ENCODE data around the gene PIK3R4. TPM values are rescaled to one million over a fixed set of nuclear protein-coding genes. Genes with fewer than 3 reads are reported as not detected.
A peak's percentile ranks its signal among the peaks of the same experiment; 100 is the strongest.

PIK3R4 gene
- total RNA-seq, 1 donor from 2014 or later = 21.9 TPM

DNA sequence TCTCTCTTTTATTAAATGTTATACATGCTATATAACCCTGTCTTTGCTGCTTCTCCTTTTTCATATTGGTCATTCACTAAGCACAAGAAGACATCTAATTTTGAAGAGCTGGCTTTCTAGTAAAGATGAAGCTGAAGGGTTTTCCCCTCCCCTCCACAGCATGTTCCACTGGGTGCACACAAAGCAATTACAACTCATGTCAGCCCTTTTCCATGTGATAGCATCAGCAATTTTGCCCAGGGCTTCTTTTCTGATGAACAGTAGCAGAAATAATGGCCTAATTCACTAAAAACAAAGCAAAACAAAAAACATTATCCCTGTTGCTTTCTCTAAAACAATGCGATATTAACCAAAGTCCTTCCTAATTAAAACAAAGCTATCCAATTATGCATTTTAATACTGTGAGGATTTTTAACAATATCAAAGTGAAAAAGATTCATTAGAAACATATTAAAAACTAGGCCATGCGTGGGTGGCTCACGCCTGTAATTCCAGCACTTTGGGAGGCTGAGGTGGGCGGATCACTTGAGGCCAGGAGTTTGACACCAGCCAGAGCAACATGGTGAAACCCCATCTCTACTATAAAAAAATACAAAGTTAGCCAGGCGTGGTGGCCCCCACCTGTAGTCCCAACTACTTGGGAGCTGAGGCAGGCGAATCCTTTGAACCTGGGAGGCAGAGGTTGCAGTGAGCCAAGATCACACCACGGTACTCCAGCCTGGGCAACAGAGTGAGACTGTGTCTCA lies 12.2 kb upstream of the PIK3R4 start:
- DNase-seq (ENCODE audit: extremely low spot score, unreplicated experiment) = no peak
- Mint-ChIP-seq H3K9me3 (ENCODE audit: unreplicated experiment) (no peaks in the 10 kb centered on the region), H3K27ac (ENCODE audit: unreplicated experiment) (no peak overlapping the region), H3K27me3 (ENCODE audit: unreplicated experiment) (no peaks in the 10 kb centered on the region), H3K36me3 (ENCODE audit: unreplicated experiment) (no peaks in the 10 kb centered on the region), H3K4me3 (ENCODE audit: unreplicated experiment) (no peak overlapping the region), H3K4me1 (ENCODE audit: unreplicated experiment) (no peaks in the 10 kb centered on the region)
- TF ChIP-seq, protein P1, sequence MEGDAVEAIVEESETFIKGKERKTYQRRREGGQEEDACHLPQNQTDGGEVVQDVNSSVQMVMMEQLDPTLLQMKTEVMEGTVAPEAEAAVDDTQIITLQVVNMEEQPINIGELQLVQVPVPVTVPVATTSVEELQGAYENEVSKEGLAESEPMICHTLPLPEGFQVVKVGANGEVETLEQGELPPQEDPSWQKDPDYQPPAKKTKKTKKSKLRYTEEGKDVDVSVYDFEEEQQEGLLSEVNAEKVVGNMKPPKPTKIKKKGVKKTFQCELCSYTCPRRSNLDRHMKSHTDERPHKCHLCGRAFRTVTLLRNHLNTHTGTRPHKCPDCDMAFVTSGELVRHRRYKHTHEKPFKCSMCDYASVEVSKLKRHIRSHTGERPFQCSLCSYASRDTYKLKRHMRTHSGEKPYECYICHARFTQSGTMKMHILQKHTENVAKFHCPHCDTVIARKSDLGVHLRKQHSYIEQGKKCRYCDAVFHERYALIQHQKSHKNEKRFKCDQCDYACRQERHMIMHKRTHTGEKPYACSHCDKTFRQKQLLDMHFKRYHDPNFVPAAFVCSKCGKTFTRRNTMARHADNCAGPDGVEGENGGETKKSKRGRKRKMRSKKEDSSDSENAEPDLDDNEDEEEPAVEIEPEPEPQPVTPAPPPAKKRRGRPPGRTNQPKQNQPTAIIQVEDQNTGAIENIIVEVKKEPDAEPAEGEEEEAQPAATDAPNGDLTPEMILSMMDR (IDR thresholded peaks at IDR 0.05) = no peak

DNA sequence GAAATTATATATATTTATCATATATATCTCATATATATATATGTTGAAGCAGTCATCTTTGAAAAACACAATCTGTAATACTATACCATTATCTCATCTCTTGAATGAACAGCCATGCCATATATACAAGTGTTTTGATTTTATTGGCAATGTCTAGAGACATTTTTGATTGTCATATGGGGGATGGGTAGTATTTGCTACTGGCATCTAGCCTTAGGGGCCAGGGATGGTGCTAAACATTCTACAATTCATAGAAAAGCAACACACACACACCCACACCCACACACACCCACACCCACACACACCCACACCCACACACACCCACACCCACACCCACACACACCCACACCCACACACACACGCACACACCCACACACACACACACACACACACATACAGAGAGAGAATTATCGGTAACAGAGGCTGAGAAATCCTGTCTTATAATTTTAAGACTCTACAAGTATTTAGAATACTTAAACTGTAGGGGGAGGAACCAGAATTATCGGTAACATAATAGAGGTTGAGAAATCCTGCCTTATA lies 11.1 kb upstream of the PIK3R4 start:
- TF ChIP-seq, protein P1 (IDR thresholded peaks at IDR 0.05) = no peak
- Mint-ChIP-seq H3K27ac (ENCODE audit: unreplicated experiment) (no peak overlapping the region), H3K27me3 (ENCODE audit: unreplicated experiment) (peaks cover 5% of the 10 kb centered on the region), H3K4me1 (ENCODE audit: unreplicated experiment) (no peaks in the 10 kb centered on the region), H3K36me3 (ENCODE audit: unreplicated experiment) (no peaks in the 10 kb centered on the region), H3K4me3 (ENCODE audit: unreplicated experiment) (no peak overlapping the region), H3K9me3 (ENCODE audit: unreplicated experiment) (no peaks in the 10 kb centered on the region)
- DNase-seq (ENCODE audit: extremely low spot score, unreplicated experiment) = no peak

DNA sequence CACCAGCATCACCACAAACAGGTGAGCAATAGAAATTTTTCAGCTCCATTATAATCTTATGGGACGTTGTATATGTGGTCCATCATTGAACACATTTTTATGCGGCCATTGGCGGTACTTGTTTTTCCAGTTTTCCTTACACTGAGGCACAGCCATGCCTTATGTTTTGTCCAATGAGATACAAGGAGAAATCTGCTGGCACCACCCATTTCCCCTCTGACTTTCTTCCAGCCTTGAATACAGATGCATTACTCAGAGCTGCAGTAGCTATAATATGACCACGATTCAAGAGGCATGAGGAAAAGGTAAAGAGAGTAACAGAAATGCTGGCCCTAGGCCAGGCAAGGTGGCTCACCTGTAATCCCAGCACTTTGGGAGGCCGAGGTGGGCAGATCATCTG lies 9.0 kb upstream of the PIK3R4 start:
- Mint-ChIP-seq H3K4me1 (ENCODE audit: unreplicated experiment) (no peaks in the 10 kb centered on the region), H3K27me3 (ENCODE audit: unreplicated experiment) (peaks cover 5% of the 10 kb centered on the region), H3K27ac (ENCODE audit: unreplicated experiment) (no peak overlapping the region), H3K4me3 (ENCODE audit: unreplicated experiment) (no peak overlapping the region), H3K36me3 (ENCODE audit: unreplicated experiment) (no peaks in the 10 kb centered on the region), H3K9me3 (ENCODE audit: unreplicated experiment) (no peaks in the 10 kb centered on the region)
- DNase-seq (ENCODE audit: extremely low spot score, unreplicated experiment) = no peak
- TF ChIP-seq, protein P1 (IDR thresholded peaks at IDR 0.05) = no peak

GRCh38 chr3:130748981-130749380 lies 2.4 kb upstream of the PIK3R4 start:
- Mint-ChIP-seq H3K27me3 (ENCODE audit: unreplicated experiment) (peaks cover 5% of the 10 kb centered on the region), H3K9me3 (ENCODE audit: unreplicated experiment) (no peaks in the 10 kb centered on the region), H3K36me3 (ENCODE audit: unreplicated experiment) (peaks cover 1% of the 10 kb centered on the region), H3K4me3 (ENCODE audit: unreplicated experiment) (no peak overlapping the region), H3K27ac (ENCODE audit: unreplicated experiment) (no peak overlapping the region), H3K4me1 (ENCODE audit: unreplicated experiment) (peaks cover 19% of the 10 kb centered on the region)
- no peak for DNase-seq (ENCODE audit: extremely low spot score, unreplicated experiment)
- TF ChIP-seq, protein P1 (IDR thresholded peaks at IDR 0.05) = no peak

- TF ChIP-seq, protein P1 (IDR thresholded peaks at IDR 0.05) = no peak
- Mint-ChIP-seq H3K4me1 (ENCODE audit: unreplicated experiment) (peaks cover 24% of the 10 kb centered on the region), H3K27ac (ENCODE audit: unreplicated experiment) (peak overlapping the region; percentile 97), H3K27me3 (ENCODE audit: unreplicated experiment) (peaks cover 5% of the 10 kb centered on the region), H3K4me3 (ENCODE audit: unreplicated experiment) (peak overlapping the region; percentile 90), H3K36me3 (ENCODE audit: unreplicated experiment) (peaks cover 5% of the 10 kb centered on the region), H3K9me3 (ENCODE audit: unreplicated experiment) (no peaks in the 10 kb centered on the region)
- DNase-seq (ENCODE audit: extremely low spot score, unreplicated experiment) = no peak
These were observed 1.8 kb upstream of the PIK3R4 start for GRCh38 chr3:130748467-130748861.

Measured in osteocyte (in vitro differentiated cells).